Calu3 (cell line): ENCODE measurements around the gene RGL4. TPM values are rescaled to one million over a fixed set of nuclear protein-coding genes. Genes with fewer than 3 reads are reported as not detected.
"Not testable (repeated sequence)": the region's sequence is repeated elsewhere in the genome, so short reads cannot be mapped to it uniquely, and the experiment has no call there.

Experiments
- BruUV-seq: library from RNA; stranded (reverse); fragments of 400-500 nt; replicated peaks from 2 replicates; lab custom pipeline; 2021; lab: Mats Ljungman, UMichigan
- CTCF ChIA-PET: fragments of 300-600 bp; sonication (Branson Sonifier 250); formaldehyde crosslinking; loops from one replicate; lab custom pipeline; 2022; ENCODE audit warnings: antibody characterized with exemption; lab: Charles Lee
- DNase-seq: peaks from one replicate; pipeline ENCODE4 v3.0.0; 2022
- H3K27ac Mint-ChIP-seq: one replicate; pipeline ENCODE4 v1.8.0; 2022; ENCODE audit warnings: mixed read lengths; ENCODE audit not compliant: unreplicated experiment
- H3K27me3 Mint-ChIP-seq: one replicate; pipeline ENCODE4 v1.8.0; 2022; ENCODE audit warnings: mixed read lengths; ENCODE audit not compliant: unreplicated experiment
- H3K36me3 Mint-ChIP-seq: one replicate; pipeline ENCODE4 v1.8.0; 2022; ENCODE audit warnings: mild to moderate bottlenecking, moderate library complexity, mixed read lengths; ENCODE audit not compliant: insufficient read depth, unreplicated experiment
- H3K4me1 Mint-ChIP-seq: one replicate; pipeline ENCODE4 v1.8.0; 2022; ENCODE audit warnings: mild to moderate bottlenecking, low read depth, mixed read lengths; ENCODE audit not compliant: unreplicated experiment
- H3K4me3 Mint-ChIP-seq: one replicate; pipeline ENCODE4 v1.8.0; 2022; ENCODE audit warnings: mild to moderate bottlenecking, low read depth, moderate library complexity, mixed read lengths; ENCODE audit not compliant: unreplicated experiment
- H3K9me3 Mint-ChIP-seq: one replicate; pipeline ENCODE4 v1.8.0; 2022; ENCODE audit warnings: low read depth, mixed read lengths; ENCODE audit not compliant: unreplicated experiment
- intact Hi-C: fragments of 100-400 bp; cut with micrococcal nuclease; formaldehyde crosslinking; loops from one replicate; pipeline ENCODE4 v1.10.0; 2022; ENCODE audit not compliant: unreplicated experiment
- total RNA-seq: library from RNA; stranded (reverse); gene quantifications from 2 replicates; pipeline ENCODE4 v1.2.3, GENCODE V29; 2022
- TF ChIP-seq, protein P1 (sequence below): fragments of 200-600 bp; IDR thresholded peaks from one replicate; pipeline ENCODE4 v1.8.0; 2022; ENCODE audit warnings: antibody characterized with exemption; ENCODE audit not compliant: unreplicated experiment

Gene RGL4
- total RNA-seq, 1 experiment from 2014 or later: not detected

DNA sequence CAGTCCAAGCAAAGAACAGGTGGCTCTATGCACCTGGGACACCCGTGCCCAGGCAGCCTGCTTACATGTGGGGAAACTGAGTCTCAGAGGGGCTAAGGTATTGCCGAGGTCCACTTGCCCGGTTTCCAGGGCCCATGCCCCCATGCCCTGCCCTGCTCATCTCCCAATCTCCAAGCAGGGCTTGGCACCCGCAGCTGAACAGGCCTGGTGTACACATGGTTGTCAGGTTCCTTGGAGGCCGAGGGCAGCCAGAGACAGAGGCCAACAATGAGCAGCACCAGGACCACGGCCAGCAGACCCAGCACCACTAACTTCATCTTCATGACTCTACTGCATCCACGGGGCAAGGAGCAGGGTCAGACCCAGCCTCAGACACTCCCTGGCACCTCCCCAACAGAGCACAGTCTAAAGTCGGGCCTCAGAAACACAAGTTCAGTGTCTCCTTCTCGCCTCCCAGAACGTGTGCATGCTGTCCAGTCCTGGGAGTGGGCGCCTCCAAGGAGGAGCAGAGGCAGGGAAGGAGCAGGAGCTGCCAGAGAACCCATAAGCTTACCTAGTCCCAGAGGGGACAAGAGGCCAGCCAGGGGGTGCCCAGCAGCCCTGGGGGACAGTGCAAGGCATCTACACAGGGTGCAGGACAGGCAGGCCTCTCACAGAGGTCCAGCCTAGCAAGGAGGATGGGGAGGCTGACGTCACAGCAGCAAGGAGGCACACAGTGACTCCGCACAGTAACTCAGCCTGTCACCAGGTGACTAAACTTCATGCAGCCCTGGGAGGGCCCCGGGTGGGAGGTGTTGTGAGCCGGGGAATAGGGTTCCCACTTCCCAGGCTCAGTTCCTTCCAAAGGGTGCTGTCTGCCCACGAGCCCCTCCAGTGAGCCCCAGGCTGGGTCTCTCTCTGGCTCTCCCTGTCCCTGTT, 20.2 kb upstream of the RGL4 start:
- CTCF ChIA-PET: no interaction called here
- Mint-ChIP-seq H3K27ac (no peak overlapping the region), H3K4me1 (peaks cover 18% of the 10 kb centered on the region), H3K4me3 (no peak overlapping the region), H3K27me3 (no peaks in the 10 kb centered on the region), H3K9me3 (no peaks in the 10 kb centered on the region), H3K36me3 (peaks cover 5% of the 10 kb centered on the region)
- DNase-seq: no peak
- BruUV-seq: no TSS peak
- intact Hi-C loops: no loop called here
- TF ChIP-seq, protein P1, sequence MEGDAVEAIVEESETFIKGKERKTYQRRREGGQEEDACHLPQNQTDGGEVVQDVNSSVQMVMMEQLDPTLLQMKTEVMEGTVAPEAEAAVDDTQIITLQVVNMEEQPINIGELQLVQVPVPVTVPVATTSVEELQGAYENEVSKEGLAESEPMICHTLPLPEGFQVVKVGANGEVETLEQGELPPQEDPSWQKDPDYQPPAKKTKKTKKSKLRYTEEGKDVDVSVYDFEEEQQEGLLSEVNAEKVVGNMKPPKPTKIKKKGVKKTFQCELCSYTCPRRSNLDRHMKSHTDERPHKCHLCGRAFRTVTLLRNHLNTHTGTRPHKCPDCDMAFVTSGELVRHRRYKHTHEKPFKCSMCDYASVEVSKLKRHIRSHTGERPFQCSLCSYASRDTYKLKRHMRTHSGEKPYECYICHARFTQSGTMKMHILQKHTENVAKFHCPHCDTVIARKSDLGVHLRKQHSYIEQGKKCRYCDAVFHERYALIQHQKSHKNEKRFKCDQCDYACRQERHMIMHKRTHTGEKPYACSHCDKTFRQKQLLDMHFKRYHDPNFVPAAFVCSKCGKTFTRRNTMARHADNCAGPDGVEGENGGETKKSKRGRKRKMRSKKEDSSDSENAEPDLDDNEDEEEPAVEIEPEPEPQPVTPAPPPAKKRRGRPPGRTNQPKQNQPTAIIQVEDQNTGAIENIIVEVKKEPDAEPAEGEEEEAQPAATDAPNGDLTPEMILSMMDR: no peak

DNA sequence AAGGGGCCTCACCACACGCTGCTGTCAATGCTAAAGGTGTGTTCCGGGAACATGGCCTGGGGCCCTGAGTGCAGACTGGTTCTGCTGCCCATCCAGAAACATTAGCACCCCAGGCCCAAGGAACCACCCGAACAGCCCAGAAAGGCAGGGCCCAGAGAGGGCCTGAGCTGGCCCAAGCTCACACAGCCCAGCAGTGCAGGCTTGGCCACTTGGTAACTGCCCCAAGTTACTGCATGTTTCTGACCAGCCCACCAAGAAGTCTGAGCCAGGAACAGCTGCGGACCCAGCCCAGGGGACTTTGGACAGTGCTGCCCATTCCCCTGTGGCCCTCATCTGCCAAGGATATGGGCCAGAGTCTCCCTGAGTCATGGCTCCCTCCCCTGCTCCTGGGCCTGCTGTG, 19.4 kb upstream of the RGL4 start:
- BruUV-seq, CTCF ChIA-PET, H3K36me3 Mint-ChIP-seq, H3K27ac Mint-ChIP-seq, H3K4me3 Mint-ChIP-seq, DNase-seq, H3K27me3 Mint-ChIP-seq, intact Hi-C loops, H3K9me3 Mint-ChIP-seq: not testable (repeated sequence)
- H3K4me1 Mint-ChIP-seq: peaks cover 25% of the 10 kb centered on the region

GRCh38 chr22:23672307-23673049, 18.3 kb upstream of the RGL4 start:
- H3K27me3 Mint-ChIP-seq, H3K36me3 Mint-ChIP-seq, H3K9me3 Mint-ChIP-seq, CTCF ChIA-PET, H3K27ac Mint-ChIP-seq, BruUV-seq, intact Hi-C loops, H3K4me3 Mint-ChIP-seq, DNase-seq: not testable (repeated sequence)
- H3K4me1 Mint-ChIP-seq: peaks cover 33% of the 10 kb centered on the region

DNA sequence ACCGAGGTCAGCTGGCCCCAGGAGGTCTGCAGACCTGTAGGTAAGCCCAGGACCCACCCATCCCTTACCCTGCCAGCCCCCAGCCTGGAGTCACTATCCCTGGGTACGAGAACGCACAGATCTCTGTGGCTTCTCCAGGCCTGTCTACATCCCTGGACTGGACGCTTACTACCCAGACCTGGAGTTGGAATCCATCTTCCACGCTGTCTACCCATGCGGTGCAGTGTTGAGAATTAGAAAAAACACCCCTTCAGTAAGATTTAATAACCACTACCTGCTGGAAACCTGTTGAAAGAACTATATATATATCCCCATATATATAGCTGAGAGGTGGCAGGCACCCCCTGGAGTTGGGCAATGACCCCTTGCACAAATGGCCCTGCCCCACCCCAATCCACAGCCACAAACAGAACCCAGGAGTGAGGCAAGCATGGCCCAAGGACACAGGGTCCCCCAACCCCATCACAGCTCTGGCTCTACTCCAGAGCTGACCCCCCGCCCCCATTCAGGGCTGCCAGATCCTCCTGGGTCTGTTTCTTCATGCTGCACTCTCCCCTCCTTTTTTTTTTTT, 17.7 kb upstream of the RGL4 start:
- Mint-ChIP-seq H3K27ac (no peak overlapping the region), H3K9me3 (no peaks in the 10 kb centered on the region), H3K27me3 (no peaks in the 10 kb centered on the region), H3K4me3 (no peak overlapping the region), H3K36me3 (peaks cover 12% of the 10 kb centered on the region), H3K4me1 (peaks cover 39% of the 10 kb centered on the region)
- CTCF ChIA-PET: no interaction called here
- intact Hi-C loops: no loop called here
- no TSS peak for BruUV-seq
- TF ChIP-seq, protein P1: no peak
- DNase-seq: no peak
